HepG2 (cell line): ENCODE results near the gene CCDC142. TPM values are rescaled to one million over a fixed set of nuclear protein-coding genes. Genes with fewer than 3 reads are reported as not detected.

Source experiments
- AGO1 ChIP-seq: fragments of 200-400 bp; formaldehyde crosslinking; IDR thresholded peaks from 2 replicates; pipeline ENCODE4 v1.6.1; 2017; ENCODE audit warnings: mild to moderate bottlenecking, low read depth, low read length, moderate library complexity; ENCODE audit not compliant: poor library complexity, severe bottlenecking
- FOSL1 ChIP-seq: sonication (generic); formaldehyde crosslinking; IDR thresholded peaks from 2 replicates; pipeline ENCODE4 v1.9.0; 2021; ENCODE audit warnings: missing genetic modification reagents, borderline replicate concordance
- HDAC2 ChIP-seq: sonication (generic); formaldehyde crosslinking; IDR thresholded peaks from 2 replicates; pipeline ENCODE4 v1.4.0; 2020; ENCODE audit warnings: missing genetic modification reagents
- KLF11 ChIP-seq: IDR thresholded peaks from 2 replicates; pipeline ENCODE4 v1.6.1; 2016; ENCODE audit warnings: missing compliant biosample characterization
- KLF9 ChIP-seq: IDR thresholded peaks from 2 replicates; pipeline ENCODE4 v1.6.1; 2016; ENCODE audit warnings: low read depth
- MEIS2 ChIP-seq: sonication (generic); formaldehyde crosslinking; IDR thresholded peaks from 2 replicates; pipeline ENCODE4 v1.9.0; 2021; ENCODE audit warnings: mild to moderate bottlenecking, missing genetic modification reagents
- MIER2 ChIP-seq: IDR thresholded peaks from 2 replicates; pipeline ENCODE4 v1.6.1; 2016; ENCODE audit warnings: missing biosample characterization, missing genetic modification reagents
- NR3C1 ChIP-seq: sonication (generic); formaldehyde crosslinking; IDR thresholded peaks from 2 replicates; pipeline ENCODE4 v1.4.0; 2020; ENCODE audit warnings: missing genetic modification reagents
- PCBP1 ChIP-seq: fragments of 200-400 bp; formaldehyde crosslinking; IDR thresholded peaks from 2 replicates; pipeline ENCODE4 v1.6.1; 2017; ENCODE audit warnings: mild to moderate bottlenecking, low read depth, low read length, borderline replicate concordance
- PRPF4 ChIP-seq: fragments of 200-400 bp; formaldehyde crosslinking; IDR thresholded peaks from 2 replicates; pipeline ENCODE4 v1.6.1; 2016; ENCODE audit warnings: low read length, low read depth; ENCODE audit not compliant: poor library complexity, severe bottlenecking
- SAFB2 ChIP-seq: sonication (generic); formaldehyde crosslinking; IDR thresholded peaks from 2 replicates; pipeline ENCODE4 v1.5.1; 2020; ENCODE audit warnings: missing genetic modification reagents, low read depth, mild to moderate bottlenecking, borderline replicate concordance
- STAG1 ChIP-seq: sonication (generic); formaldehyde crosslinking; IDR thresholded peaks from 2 replicates; pipeline ENCODE4 v1.4.0; 2020; ENCODE audit warnings: missing genetic modification reagents
- TBL1XR1 ChIP-seq: fragments of 150-350 bp; IDR thresholded peaks from 2 replicates; pipeline ENCODE4 v1.6.1; 2014; ENCODE audit warnings: borderline replicate concordance, low read length; ENCODE audit not compliant: partially characterized antibody
- ZBTB38 ChIP-seq: sonication (generic); formaldehyde crosslinking; IDR thresholded peaks from 2 replicates; pipeline ENCODE4 v1.5.1; 2020; ENCODE audit warnings: mild to moderate bottlenecking, missing genetic modification reagents
- ZBTB7A ChIP-seq: sonication (generic); formaldehyde crosslinking; IDR thresholded peaks from 2 replicates; pipeline ENCODE4 v1.8.0; 2022; ENCODE audit warnings: mild to moderate bottlenecking, missing genetic modification reagents
- ZKSCAN8 ChIP-seq: IDR thresholded peaks from 2 replicates; pipeline ENCODE4 v1.6.1; 2016; ENCODE audit warnings: borderline replicate concordance, missing genetic modification reagents, missing compliant biosample characterization
- ZNF569 ChIP-seq: sonication (generic); formaldehyde crosslinking; IDR thresholded peaks from 2 replicates; pipeline ENCODE4 v1.5.0; 2020; ENCODE audit warnings: mild to moderate bottlenecking, missing genetic modification reagents, moderate library complexity, borderline replicate concordance
- ZNF720 ChIP-seq: sonication (generic); formaldehyde crosslinking; IDR thresholded peaks from 2 replicates; pipeline ENCODE4 v1.4.0; 2020; ENCODE audit warnings: missing genetic modification reagents
- polyA plus RNA-seq, 8 experiments: library from polyadenylated mRNA; depleted of rRNA in 3 of 8; stranded (reverse) in 7 of 8; unstranded in 1 of 8; fragments of >200 nt; fragmentation: Illumina TruSeq in 4 of 8; extraction: Trizol in 4 of 8; gene quantifications; 2 replicates each; pipeline versions ENCODE4 v1.2.1 to v1.2.3, GENCODE V29; 2011 to 2016; ENCODE audit warnings: low read depth in 4 of 8, missing spikeins in 1 of 8, mixed read lengths in 1 of 8; ENCODE audit not compliant: insufficient read depth in 1 of 8
- total RNA-seq, 5 experiments: library from RNA; depleted of rRNA; stranded (reverse); fragments of >200 nt; fragmentation: Illumina TruSeq; extraction: Trizol; gene quantifications; 2 replicates each; pipeline ENCODE4 v1.2.3, GENCODE V29; 2016; ENCODE audit warnings: low read depth in 1 of 5
- TF ChIP-seq, protein P1 (sequence below): sonication (generic); formaldehyde crosslinking; IDR thresholded peaks from 2 replicates; pipeline ENCODE4 v1.4.0; 2020; ENCODE audit warnings: missing genetic modification reagents
- TF ChIP-seq, protein P2 (sequence below): sonication (generic); formaldehyde crosslinking; IDR thresholded peaks from 2 replicates; pipeline ENCODE4 v1.8.0; 2023; ENCODE audit warnings: mild to moderate bottlenecking, missing genetic modification reagents
- TF ChIP-seq, protein P3 (sequence below): IDR thresholded peaks from 2 replicates; pipeline ENCODE4 v1.6.1; 2016; ENCODE audit warnings: missing compliant biosample characterization, missing genetic modification reagents, borderline replicate concordance
- TF ChIP-seq, protein P4 (sequence below): sonication (generic); formaldehyde crosslinking; IDR thresholded peaks from 2 replicates; pipeline ENCODE4 v1.4.0; 2020; ENCODE audit warnings: missing genetic modification reagents
- TF ChIP-seq, protein P5 (sequence below): sonication (generic); formaldehyde crosslinking; IDR thresholded peaks from 2 replicates; pipeline ENCODE4 v1.4.0; 2020; ENCODE audit warnings: mild to moderate bottlenecking, missing genetic modification reagents

The CCDC142 gene
- total and polyA plus RNA-seq, 2 of the 13 experiments (the other 11 are each of a cell fraction or from before 2014, with no cell fraction given): 14.7 to 30.4 TPM

DNA sequence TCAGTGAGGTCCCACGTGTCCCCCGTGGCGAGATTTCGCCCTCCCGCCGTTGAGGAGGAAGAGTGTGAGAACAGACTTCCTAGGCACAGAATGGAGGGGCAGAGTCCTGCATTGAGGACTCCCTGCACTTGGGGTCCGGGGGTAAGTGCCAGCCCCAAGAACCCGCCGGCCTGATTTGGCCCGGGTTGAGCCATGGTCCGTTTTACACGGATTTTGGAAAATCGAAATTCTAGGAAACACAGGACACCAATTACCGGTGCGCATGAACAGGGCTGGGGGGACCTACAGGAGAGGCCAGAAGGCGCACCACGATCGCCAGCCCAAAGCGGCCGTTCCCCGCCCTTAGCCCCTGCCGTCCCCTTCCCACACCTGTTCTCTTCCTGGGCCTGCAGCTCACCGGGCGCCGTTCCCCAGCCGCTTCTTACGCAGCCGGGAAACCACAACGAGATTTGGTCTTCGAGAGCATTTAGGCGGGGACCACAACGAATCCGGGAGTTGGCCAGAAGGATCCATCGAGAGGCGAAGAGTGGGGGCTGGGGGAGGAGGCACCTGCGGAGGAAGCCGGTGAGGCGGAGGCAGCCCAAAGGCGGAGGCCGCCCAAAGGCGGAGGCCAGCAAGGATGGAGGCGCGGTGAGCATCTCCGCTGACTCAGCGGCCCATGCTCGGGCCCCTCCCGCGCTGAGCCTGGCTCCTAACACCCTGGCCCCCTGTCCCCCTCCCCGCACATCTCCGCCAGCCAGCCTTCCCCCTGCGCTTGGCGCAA, 31.0 kb upstream of the CCDC142 start (continued):
- TF ChIP-seq, protein P1, sequence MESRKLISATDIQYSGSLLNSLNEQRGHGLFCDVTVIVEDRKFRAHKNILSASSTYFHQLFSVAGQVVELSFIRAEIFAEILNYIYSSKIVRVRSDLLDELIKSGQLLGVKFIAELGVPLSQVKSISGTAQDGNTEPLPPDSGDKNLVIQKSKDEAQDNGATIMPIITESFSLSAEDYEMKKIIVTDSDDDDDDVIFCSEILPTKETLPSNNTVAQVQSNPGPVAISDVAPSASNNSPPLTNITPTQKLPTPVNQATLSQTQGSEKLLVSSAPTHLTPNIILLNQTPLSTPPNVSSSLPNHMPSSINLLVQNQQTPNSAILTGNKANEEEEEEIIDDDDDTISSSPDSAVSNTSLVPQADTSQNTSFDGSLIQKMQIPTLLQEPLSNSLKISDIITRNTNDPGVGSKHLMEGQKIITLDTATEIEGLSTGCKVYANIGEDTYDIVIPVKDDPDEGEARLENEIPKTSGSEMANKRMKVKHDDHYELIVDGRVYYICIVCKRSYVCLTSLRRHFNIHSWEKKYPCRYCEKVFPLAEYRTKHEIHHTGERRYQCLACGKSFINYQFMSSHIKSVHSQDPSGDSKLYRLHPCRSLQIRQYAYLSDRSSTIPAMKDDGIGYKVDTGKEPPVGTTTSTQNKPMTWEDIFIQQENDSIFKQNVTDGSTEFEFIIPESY (CRISPR knock-in tag): peak; percentile 6; the same call in 1 of the 2 replicates
- TF ChIP-seq, protein P2, sequence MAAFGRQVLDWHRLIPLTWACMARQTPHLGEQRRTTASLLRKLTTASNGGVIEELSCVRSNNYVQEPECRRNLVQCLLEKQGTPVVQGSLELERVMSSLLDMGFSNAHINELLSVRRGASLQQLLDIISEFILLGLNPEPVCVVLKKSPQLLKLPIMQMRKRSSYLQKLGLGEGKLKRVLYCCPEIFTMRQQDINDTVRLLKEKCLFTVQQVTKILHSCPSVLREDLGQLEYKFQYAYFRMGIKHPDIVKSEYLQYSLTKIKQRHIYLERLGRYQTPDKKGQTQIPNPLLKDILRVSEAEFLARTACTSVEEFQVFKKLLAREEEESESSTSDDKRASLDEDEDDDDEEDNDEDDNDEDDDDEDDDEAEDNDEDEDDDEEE (CRISPR knock-in tag): no peak
- TF ChIP-seq ZBTB38 (CRISPR knock-in tag): peak; percentile 82
- 0 out of 2 replicates have a peak, but pooled peaks have one; percentile 36 for TF ChIP-seq SAFB2 (CRISPR knock-in tag)
- no peak for TF ChIP-seq ZBTB7A (CRISPR knock-in tag)
- TF ChIP-seq KLF11: no peak
- TF ChIP-seq TBL1XR1: no peak
- TF ChIP-seq MEIS2 (CRISPR knock-in tag): no peak
- TF ChIP-seq HDAC2 (CRISPR knock-in tag): no peak; the same call in 1 of the 2 replicates
- no peak for TF ChIP-seq ZNF720
- no peak for TF ChIP-seq STAG1 (CRISPR knock-in tag)
- TF ChIP-seq ZNF569 (CRISPR knock-in tag): no peak
- TF ChIP-seq NR3C1 (CRISPR knock-in tag): no peak
- no peak for TF ChIP-seq KLF9 (CRISPR knock-in tag)
- no peak for TF ChIP-seq MIER2 (CRISPR knock-in tag)
- no peak for TF ChIP-seq ZKSCAN8 (CRISPR knock-in tag)
- peak; percentile 6 for TF ChIP-seq AGO1
- no peak for TF ChIP-seq PRPF4
- TF ChIP-seq, protein P3, sequence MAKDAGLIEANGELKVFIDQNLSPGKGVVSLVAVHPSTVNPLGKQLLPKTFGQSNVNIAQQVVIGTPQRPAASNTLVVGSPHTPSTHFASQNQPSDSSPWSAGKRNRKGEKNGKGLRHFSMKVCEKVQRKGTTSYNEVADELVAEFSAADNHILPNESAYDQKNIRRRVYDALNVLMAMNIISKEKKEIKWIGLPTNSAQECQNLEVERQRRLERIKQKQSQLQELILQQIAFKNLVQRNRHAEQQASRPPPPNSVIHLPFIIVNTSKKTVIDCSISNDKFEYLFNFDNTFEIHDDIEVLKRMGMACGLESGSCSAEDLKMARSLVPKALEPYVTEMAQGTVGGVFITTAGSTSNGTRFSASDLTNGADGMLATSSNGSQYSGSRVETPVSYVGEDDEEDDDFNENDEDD (CRISPR knock-in tag): 0 out of 2 replicates have a peak, but pooled peaks have one; percentile 8
- no peak for TF ChIP-seq FOSL1 (CRISPR knock-in tag)
- TF ChIP-seq PCBP1: 0 out of 2 replicates have a peak, but pooled peaks have one; percentile 32
- TF ChIP-seq, protein P4, sequence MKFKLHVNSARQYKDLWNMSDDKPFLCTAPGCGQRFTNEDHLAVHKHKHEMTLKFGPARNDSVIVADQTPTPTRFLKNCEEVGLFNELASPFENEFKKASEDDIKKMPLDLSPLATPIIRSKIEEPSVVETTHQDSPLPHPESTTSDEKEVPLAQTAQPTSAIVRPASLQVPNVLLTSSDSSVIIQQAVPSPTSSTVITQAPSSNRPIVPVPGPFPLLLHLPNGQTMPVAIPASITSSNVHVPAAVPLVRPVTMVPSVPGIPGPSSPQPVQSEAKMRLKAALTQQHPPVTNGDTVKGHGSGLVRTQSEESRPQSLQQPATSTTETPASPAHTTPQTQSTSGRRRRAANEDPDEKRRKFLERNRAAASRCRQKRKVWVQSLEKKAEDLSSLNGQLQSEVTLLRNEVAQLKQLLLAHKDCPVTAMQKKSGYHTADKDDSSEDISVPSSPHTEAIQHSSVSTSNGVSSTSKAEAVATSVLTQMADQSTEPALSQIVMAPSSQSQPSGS: no peak
- TF ChIP-seq, protein P5, sequence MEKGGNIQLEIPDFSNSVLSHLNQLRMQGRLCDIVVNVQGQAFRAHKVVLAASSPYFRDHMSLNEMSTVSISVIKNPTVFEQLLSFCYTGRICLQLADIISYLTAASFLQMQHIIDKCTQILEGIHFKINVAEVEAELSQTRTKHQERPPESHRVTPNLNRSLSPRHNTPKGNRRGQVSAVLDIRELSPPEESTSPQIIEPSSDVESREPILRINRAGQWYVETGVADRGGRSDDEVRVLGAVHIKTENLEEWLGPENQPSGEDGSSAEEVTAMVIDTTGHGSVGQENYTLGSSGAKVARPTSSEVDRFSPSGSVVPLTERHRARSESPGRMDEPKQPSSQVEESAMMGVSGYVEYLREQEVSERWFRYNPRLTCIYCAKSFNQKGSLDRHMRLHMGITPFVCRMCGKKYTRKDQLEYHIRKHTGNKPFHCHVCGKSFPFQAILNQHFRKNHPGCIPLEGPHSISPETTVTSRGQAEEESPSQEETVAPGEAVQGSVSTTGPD (CRISPR knock-in tag): no peak
